HG03571 (cell line): ENCODE results near the gene NTF3.

Experiments used
- ATAC-seq: cut with Tn5 transposase; IDR thresholded peaks from one replicate; pipeline ENCODE4 v1.9.1; 2021; ENCODE audit not compliant: unreplicated experiment

NTF3 gene

GRCh38 chr12:5432011-5432400 lies at the start of gene NTF3:
Gene NTF3 (plus strand): TSS chr12:5432108. CDS start chr12:5432325, 217 bp downstream.
- no peak for ATAC-seq

GRCh38 chr12:5384015-5384414 lies 47.9 kb upstream of the NTF3 start:
- no peak for ATAC-seq

GRCh38 chr12:5388581-5389535 lies 43.0 kb upstream of the NTF3 start:
- ATAC-seq = no peak

GRCh38 chr12:5390174-5390799 lies 41.6 kb upstream of the NTF3 start:
- no peak for ATAC-seq

DNA sequence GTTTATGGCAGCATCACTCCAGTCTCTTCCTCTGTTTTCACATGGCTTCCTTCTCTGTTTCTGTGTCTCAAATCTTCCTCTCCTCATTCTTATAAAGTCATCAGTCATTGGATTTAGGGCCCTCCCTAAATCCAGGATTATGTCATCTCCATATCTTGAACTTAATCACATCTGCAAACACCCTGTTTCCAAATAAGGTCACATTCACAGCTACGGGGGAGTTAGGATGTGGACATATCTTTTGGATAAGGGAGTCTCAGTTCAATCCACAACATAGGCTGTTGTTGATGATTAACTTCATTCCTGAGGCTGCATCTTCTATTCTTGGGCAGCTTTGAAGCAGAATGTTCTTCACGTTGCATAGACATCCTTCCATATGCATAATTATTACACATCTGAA lies 40.3 kb upstream of the NTF3 start:
- ATAC-seq = no peak

DNA sequence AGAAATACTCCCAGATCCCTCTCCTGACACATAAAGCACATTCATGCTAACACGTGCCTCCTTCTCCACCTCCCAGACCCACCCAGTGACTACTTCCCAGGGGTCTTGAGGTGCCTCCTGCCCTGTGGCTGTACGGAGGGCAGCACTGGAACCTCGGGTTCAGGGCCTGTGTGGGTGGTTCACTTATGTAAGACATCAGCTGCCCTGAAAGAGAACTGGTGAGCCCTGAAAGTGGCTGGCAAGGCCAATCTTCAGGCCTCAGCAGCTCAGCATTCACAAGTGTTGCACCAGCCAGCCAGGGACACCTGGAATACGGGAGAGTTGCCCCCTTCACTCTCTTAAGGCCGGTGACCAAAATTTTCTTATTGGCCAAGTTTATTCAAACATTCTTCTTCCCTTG lies 38.9 kb upstream of the NTF3 start:
- no peak for ATAC-seq

DNA sequence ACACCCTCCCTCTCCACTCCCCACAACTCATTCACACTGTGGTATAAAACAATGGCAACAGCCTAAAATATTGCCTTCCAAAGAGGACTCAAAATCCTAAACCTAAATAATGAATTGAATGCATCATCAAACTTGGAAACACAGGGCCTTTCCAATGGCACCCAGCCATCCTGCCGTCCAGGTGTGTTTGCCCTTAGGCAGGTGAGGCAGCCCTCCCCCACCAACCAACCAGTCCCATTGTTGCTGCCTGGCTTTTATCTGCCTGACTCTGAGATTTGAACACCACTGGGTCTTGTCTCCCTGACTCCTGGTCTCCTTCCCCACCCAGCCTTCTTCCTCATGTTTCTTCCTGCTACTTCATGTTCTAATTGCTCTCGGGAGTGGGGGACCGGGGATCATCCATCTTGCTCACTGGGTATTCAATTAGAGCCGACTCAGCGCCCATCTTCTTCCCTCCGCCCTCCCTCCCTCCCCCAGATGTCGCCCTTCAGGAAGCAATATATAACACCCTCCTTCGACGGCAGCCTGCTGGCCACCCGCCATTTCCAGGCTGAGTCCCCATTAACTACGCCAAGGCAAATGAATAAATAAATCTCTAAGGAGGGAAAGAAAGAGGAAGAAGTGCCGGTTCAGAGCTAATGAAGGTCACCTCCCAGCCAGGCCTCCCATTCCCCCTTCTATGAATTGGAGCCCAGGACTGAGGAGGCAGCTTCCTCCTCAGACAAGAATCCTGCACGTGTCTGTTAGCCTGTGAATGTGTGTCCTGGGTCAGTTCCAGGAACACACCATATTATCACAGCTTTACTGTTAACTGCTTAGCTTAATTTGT lies 36.3 kb upstream of the NTF3 start:
- no peak for ATAC-seq

DNA sequence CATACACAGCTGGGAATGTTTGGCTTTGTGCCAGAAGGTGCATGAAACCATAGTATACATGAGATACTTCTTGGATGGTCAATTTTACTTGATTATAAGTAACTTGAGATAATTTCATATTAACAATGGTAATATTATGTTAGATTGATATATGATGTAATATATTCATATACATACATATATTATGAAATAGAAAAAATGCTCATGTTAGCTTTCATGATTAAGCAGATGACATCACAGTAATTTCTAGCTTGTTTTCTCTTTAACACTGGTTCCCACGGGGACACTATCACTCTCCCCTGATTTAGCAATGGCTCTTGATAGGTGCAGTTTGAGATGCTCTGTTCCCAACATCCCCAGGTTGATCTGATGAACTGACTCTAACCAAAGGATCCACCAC lies 35.4 kb upstream of the NTF3 start:
- ATAC-seq = no peak

DNA sequence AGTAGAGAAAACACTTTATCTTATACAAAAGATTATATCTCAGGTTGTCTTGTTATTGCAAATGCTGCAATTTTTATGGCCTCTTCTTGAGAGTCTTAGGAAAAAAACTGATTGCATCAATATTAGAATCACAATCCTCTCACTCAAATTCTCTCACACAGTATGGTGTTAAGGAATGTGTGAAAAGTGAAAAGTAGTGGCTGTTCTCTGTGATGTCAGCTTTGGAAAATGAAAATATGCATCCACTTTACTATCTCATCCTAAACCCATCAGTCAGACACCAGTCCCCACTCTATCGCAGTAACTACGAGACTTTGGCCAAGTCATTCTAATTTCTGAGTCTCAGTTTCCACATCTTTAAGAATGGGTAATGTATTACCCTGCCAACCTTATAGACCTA lies 32.6 kb upstream of the NTF3 start:
- no peak for ATAC-seq

GRCh38 chr12:5402009-5402935 lies 29.6 kb upstream of the NTF3 start:
- no peak for ATAC-seq

- no peak for ATAC-seq
Observed at GRCh38 chr12:5403411-5403810, 28.5 kb upstream of the NTF3 start.

DNA sequence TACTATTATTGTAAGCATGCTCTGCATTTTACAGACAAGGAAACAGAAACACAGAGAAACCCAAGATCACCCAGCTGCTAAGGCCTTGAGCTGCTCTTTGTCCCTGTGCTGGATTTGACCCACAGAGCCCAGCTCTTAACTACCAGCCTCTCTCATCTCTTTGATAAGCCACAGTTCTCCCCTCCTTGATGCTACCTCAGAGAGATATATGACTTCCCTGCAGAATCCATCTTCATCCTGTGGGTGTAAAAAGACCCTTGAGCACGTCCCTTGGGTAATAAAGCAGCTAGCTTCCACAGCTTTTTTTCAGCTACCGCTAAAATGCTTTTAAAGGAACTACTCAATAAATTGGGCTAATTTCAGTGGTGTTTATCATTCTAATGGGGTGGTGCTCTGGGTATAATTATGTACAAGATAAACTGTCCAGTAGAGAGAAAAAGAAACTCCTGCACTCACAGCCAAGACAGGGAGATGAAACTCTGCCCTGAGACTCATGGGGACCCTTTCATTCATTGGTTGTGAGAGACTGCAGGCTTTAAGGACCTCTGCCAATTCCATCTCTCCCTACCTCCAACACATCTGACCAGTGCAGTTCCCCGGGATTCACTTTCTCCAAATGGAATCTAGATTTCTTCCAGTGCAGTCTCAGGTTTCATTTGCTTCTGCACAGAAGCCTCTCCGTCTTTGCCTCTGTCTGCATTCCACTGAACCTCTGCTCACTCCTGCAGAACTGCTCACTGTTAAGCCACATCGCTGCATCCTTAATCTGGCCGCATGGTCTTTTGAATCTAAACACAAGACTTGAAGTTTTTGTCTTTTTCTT lies 24.7 kb upstream of the NTF3 start:
- no peak for ATAC-seq

- ATAC-seq = no peak
Observed at GRCh38 chr12:5409619-5410018, 22.3 kb upstream of the NTF3 start.

GRCh38 chr12:5416571-5416970 lies 15.3 kb upstream of the NTF3 start:
- no peak for ATAC-seq

DNA sequence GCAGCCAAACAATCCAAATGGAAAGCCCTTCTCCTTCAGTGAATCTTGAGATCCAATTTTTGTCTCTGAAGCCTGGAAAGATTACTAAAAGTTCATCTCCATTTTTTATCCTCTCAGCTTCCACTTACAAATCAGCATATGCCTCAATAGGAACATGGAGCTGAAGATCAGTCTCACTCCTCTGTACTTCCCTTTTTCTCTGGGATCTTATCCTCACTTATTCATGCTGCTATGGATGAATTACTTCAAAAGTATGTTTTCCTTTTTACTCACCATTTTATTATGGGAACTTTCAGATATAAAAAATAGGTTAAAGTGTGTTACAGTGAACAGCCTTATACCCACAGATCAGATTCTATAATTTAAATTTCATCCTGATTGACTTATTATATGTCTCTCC lies 14.4 kb upstream of the NTF3 start:
- ATAC-seq = no peak

DNA sequence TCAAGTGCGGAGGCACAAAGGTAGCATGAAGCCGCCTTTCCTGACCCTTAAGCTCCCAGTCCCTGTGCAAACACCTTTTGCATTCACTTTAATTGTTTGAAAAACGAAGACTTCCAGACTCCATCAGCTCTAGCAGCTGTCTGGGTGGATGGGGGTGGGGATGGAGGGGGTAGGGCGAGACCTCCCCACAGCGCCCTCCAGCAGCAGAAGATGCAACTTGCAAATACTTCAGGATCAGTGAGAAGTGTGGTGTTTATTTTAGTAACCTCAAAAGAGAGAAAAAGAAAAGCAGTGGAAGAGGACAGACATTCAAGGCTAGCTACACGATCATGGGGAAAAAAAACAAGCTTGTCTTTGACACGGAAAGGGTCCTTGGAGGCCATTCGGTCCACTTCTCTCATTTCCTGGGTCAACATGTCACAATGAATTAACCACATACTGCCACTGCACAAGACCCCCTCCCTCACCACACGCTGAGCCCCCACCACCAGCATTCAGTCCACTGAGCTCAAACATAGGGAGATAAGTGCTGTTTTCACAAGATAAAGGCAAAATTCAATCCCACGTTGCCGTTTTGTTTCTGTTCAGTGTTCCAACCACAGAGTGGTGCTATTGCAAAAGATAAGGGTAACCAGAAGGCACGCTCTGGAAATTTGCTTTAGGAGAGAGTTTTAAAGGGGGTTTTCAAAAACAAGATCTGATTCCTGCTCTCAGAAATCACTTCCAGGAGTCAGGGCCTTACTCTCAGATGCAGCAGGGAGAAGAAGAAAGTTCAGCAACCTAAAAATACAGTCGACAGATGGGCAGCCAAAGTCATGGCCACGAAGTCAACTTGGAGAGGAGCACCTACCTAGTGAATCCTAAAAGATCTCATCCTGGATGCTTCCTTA lies 3.3 kb upstream of the NTF3 start:
- no peak for ATAC-seq

GRCh38 chr12:5429741-5430557 lies 2.0 kb upstream of the NTF3 start:
- ATAC-seq = no peak
